Neural crest cell (in vitro differentiated cells): ENCODE data around the gene SGTA. TPM values are rescaled to one million over a fixed set of nuclear protein-coding genes. Genes with fewer than 3 reads are reported as not detected.

ENCODE experiments used
- DNase-seq: peaks from one replicate; pipeline ENCODE4 v3.0.0; 2021; ENCODE audit warnings: low read depth, mixed read lengths, low spot score
- H3K27ac Mint-ChIP-seq: one replicate; pipeline ENCODE4 v1.8.0; 2021; ENCODE audit warnings: mild to moderate bottlenecking, mixed read lengths; ENCODE audit not compliant: unreplicated experiment
- H3K27me3 Mint-ChIP-seq: 2 replicates; pipeline ENCODE4 v1.8.0; 2021; ENCODE audit warnings: low read depth, mild to moderate bottlenecking, mixed read lengths
- H3K36me3 Mint-ChIP-seq: 2 replicates; pipeline ENCODE4 v1.8.0; 2021; ENCODE audit warnings: low read depth, mild to moderate bottlenecking, mixed read lengths
- H3K4me1 Mint-ChIP-seq: 2 replicates; pipeline ENCODE4 v1.8.0; 2021; ENCODE audit warnings: mixed read lengths
- H3K4me3 Mint-ChIP-seq: one replicate; pipeline ENCODE4 v1.8.0; 2021; ENCODE audit warnings: mild to moderate bottlenecking, mixed read lengths
- H3K9me3 Mint-ChIP-seq: 2 replicates; pipeline ENCODE4 v1.8.0; 2021; ENCODE audit warnings: mixed read lengths
- CTCF ChIP-seq: fragments of 200-600 bp; sonication (generic); conservative IDR thresholded peaks from 2 replicates; pipeline ENCODE4 v1.5.0; 2021; ENCODE audit warnings: antibody characterized with exemption, mild to moderate bottlenecking
- total RNA-seq: library from RNA; stranded (reverse); gene quantifications from 2 replicates; pipeline ENCODE4 v1.2.1, GENCODE V29; 2021

SGTA gene
- total RNA-seq, 1 donor from 2014 or later = 89.9 TPM

- no peak overlapping the region for H3K4me3 Mint-ChIP-seq
- no peak for DNase-seq
- no peak for TF ChIP-seq CTCF
- peaks cover 10% of the 10 kb centered on the region for H3K36me3 Mint-ChIP-seq
- H3K27me3 Mint-ChIP-seq = peaks cover 14% of the 10 kb centered on the region
- peaks cover 10% of the 10 kb centered on the region for H3K9me3 Mint-ChIP-seq
- H3K27ac Mint-ChIP-seq = no peak overlapping the region
- H3K4me1 Mint-ChIP-seq = peaks cover 6% of the 10 kb centered on the region
Observed at GRCh38 chr19:2717638-2718541, 65.2 kb downstream of the SGTA start.

GRCh38 chr19:2716722-2717637 is 66.1 kb downstream of the SGTA start:
- H3K36me3 Mint-ChIP-seq = peaks cover 10% of the 10 kb centered on the region
- peaks cover 9% of the 10 kb centered on the region for H3K27me3 Mint-ChIP-seq
- H3K4me1 Mint-ChIP-seq = peaks cover 6% of the 10 kb centered on the region
- no peak overlapping the region for H3K4me3 Mint-ChIP-seq
- no peak for TF ChIP-seq CTCF
- no peak for DNase-seq
- H3K27ac Mint-ChIP-seq = no peak overlapping the region
- peaks cover 10% of the 10 kb centered on the region for H3K9me3 Mint-ChIP-seq

GRCh38 chr19:2716275-2716650 is 66.8 kb downstream of the SGTA start:
- Mint-ChIP-seq H3K36me3 (peaks cover 10% of the 10 kb centered on the region), H3K4me1 (peaks cover 6% of the 10 kb centered on the region), H3K4me3 (no peak overlapping the region), H3K27ac (no peak overlapping the region), H3K9me3 (peaks cover 10% of the 10 kb centered on the region), H3K27me3 (peaks cover 11% of the 10 kb centered on the region)
- TF ChIP-seq CTCF = no peak
- no peak for DNase-seq

GRCh38 chr19:2715470-2716274 is 67.4 kb downstream of the SGTA start:
- no peak for TF ChIP-seq CTCF
- Mint-ChIP-seq H3K4me1 (peaks cover 6% of the 10 kb centered on the region), H3K27ac (no peak overlapping the region), H3K4me3 (no peak overlapping the region), H3K36me3 (peaks cover 10% of the 10 kb centered on the region), H3K9me3 (peaks cover 10% of the 10 kb centered on the region), H3K27me3 (peaks cover 13% of the 10 kb centered on the region)
- no peak for DNase-seq
